H1 (cell line): Measurements from ENCODE around the gene NDC1. TPM values are rescaled to one million over a fixed set of nuclear protein-coding genes. Genes with fewer than 3 reads are reported as not detected.
"Not testable (repeated sequence)": the region's sequence is repeated elsewhere in the genome, so short reads cannot be mapped to it uniquely, and the experiment has no call there.

Experiments used
- CTCF ChIA-PET: fragments of 300-600 bp; sonication (Branson Sonifier 250); formaldehyde crosslinking; loops from one replicate; lab custom pipeline; 2021; ENCODE audit not compliant: partially characterized antibody; lab: Charles Lee
- POLR2A ChIA-PET: fragments of 300-600 bp; sonication (Branson Sonifier 250); formaldehyde crosslinking; loops from one replicate; lab custom pipeline; 2021; ENCODE audit warnings: inconsistent platforms; ENCODE audit not compliant: partially characterized antibody; lab: Charles Lee
- DNase-seq, 2 experiments: peaks; one replicate each; pipeline versions ENCODE4 v3.0.0 to v3.0.0-alpha.2; 2010 to 2022; ENCODE audit warnings: low spot score in 2 of 2, low read depth in 1 of 2, mixed read lengths in 1 of 2
- FAIRE-seq: peaks from 2 replicates; lab custom pipeline; 2011; peaks lifted over from hg19 to GRCh38; lab: Jason Lieb, UNC
- H2AFZ ChIP-seq: 2 replicates; pipeline ENCODE4 v1.8.1; 2012; ENCODE audit warnings: low read length, inconsistent platforms
- H2AK5ac ChIP-seq: 2 replicates; pipeline ENCODE4 v1.6.1; 2013; ENCODE audit warnings: low read depth, low read length
- H2BK120ac ChIP-seq: replicated peaks from 2 replicates; pipeline ENCODE3; 2013; ENCODE audit warnings: low read depth, low read length, inconsistent platforms
- H2BK12ac ChIP-seq: 2 replicates; pipeline ENCODE4 v1.6.1; 2013; ENCODE audit warnings: low read depth, low read length
- H2BK15ac ChIP-seq: 2 replicates; pipeline ENCODE4 v1.6.1; 2013; ENCODE audit warnings: low read length
- H2BK20ac ChIP-seq: 2 replicates; pipeline ENCODE4 v1.6.1; 2013; ENCODE audit warnings: low read length
- H2BK5ac ChIP-seq: 2 replicates; pipeline ENCODE4 v1.6.1; 2013; ENCODE audit warnings: low read depth, low read length
- H3K14ac ChIP-seq: 2 replicates; pipeline ENCODE4 v1.6.1; 2013; ENCODE audit warnings: inconsistent platforms; ENCODE audit not compliant: insufficient read length
- H3K18ac ChIP-seq: 2 replicates; pipeline ENCODE4 v1.6.1; 2013; ENCODE audit warnings: low read length; ENCODE audit errors: extremely low read depth
- H3K23ac ChIP-seq: 2 replicates; pipeline ENCODE4 v1.6.1; 2013; ENCODE audit warnings: inconsistent platforms; ENCODE audit not compliant: insufficient read length
- H3K23me2 ChIP-seq: 2 replicates; pipeline ENCODE4 v1.6.1; 2013; ENCODE audit warnings: low read depth, low read length
- H3K27ac ChIP-seq: 2 replicates; pipeline ENCODE4 v1.6.1; 2011; ENCODE audit warnings: low read depth, low read length, inconsistent platforms
- H3K27me3 ChIP-seq, 4 experiments: replicated peaks in 1 of 4; 1 replicate in 1 of 4; 2 replicates in 3 of 4; pipeline versions ENCODE4 v1.6.1 to v1.8.1; 2011 to 2013; ENCODE audit warnings: low read length in 3 of 4, mild to moderate bottlenecking in 3 of 4, inconsistent platforms in 2 of 4, mixed read lengths in 2 of 4, moderate library complexity in 1 of 4; ENCODE audit not compliant: control insufficient read depth in 3 of 4, insufficient read depth in 3 of 4; ENCODE audit errors: extremely low read depth in 1 of 4
- H3K36me3 ChIP-seq, 4 experiments: 2 replicates each; pipeline versions ENCODE4 v1.6.1 to v1.8.1; 2011 to 2013; ENCODE audit warnings: mild to moderate bottlenecking in 4 of 4, low read length in 3 of 4, moderate library complexity in 2 of 4, control low read depth in 1 of 4, inconsistent platforms in 1 of 4; ENCODE audit not compliant: insufficient read depth in 4 of 4, control insufficient read depth in 2 of 4
- H3K4ac ChIP-seq: replicated peaks from 2 replicates; pipeline ENCODE3; 2013; ENCODE audit warnings: low read length, low read depth, mixed read lengths, inconsistent platforms; ENCODE audit not compliant: insufficient read length
- H3K4me1 ChIP-seq, 4 experiments: replicated peaks in 1 of 4; 1 replicate in 1 of 4; 2 replicates in 3 of 4; pipeline versions ENCODE4 v1.6.1 to v1.8.1; 2011 to 2013; ENCODE audit warnings: low read length in 3 of 4, inconsistent platforms in 2 of 4, mixed read lengths in 1 of 4; ENCODE audit not compliant: insufficient read depth in 4 of 4, control insufficient read depth in 3 of 4
- H3K4me2 ChIP-seq, 2 experiments: 2 replicates each; pipeline versions ENCODE4 v1.6.1 to v1.8.1; 2011 to 2013; ENCODE audit warnings: low read depth in 2 of 2, low read length in 2 of 2, control low read depth in 1 of 2, inconsistent platforms in 1 of 2, mild to moderate bottlenecking in 1 of 2; ENCODE audit not compliant: insufficient read depth in 1 of 2
- H3K4me3 ChIP-seq, 4 experiments: fragments of 200-600, 300-600 bp in 1 of 4; sonication (generic), shearing (Covaris generic), sonication (Bioruptor Twin) in 1 of 4; 2 replicates each; pipeline versions ENCODE4 v1.5.1 to v1.8.1; 2011 to 2016; ENCODE audit warnings: low read length in 4 of 4, low read depth in 3 of 4, control low read depth in 2 of 4, inconsistent platforms in 2 of 4, mild to moderate bottlenecking in 2 of 4, mixed read lengths in 1 of 4, moderate library complexity in 1 of 4; ENCODE audit not compliant: insufficient read depth in 2 of 4; ENCODE audit errors: extremely low read depth in 1 of 4
- H3K56ac ChIP-seq: replicated peaks from 2 replicates; pipeline ENCODE3; 2013; ENCODE audit warnings: low read depth, mild to moderate bottlenecking, mixed read lengths, low read length, inconsistent platforms; ENCODE audit not compliant: insufficient read length
- H3K79me1 ChIP-seq: 2 replicates; pipeline ENCODE4 v1.6.1; 2013; ENCODE audit warnings: low read depth, low read length, control low read depth
- H3K79me2 ChIP-seq, 2 experiments: 2 replicates each; pipeline versions ENCODE4 v1.6.1 to v1.8.1; 2012 to 2013; ENCODE audit warnings: low read length in 2 of 2, mild to moderate bottlenecking in 2 of 2, inconsistent platforms in 1 of 2; ENCODE audit not compliant: insufficient read depth in 2 of 2, control insufficient read depth in 1 of 2
- H3K9ac ChIP-seq, 4 experiments: replicated peaks in 1 of 4; 1 replicate in 1 of 4; 2 replicates in 3 of 4; pipeline versions ENCODE4 v1.6.1 to v1.8.1; 2011 to 2013; ENCODE audit warnings: low read depth in 3 of 4, low read length in 3 of 4, control low read depth in 2 of 4, mild to moderate bottlenecking in 2 of 4, moderate library complexity in 2 of 4, inconsistent platforms in 1 of 4; ENCODE audit errors: extremely low read depth in 1 of 4
- H3K9me3 ChIP-seq, 2 experiments: 2 replicates each; pipeline versions ENCODE4 v1.6.1 to v1.8.1; 2012 to 2013; ENCODE audit warnings: mild to moderate bottlenecking in 2 of 2, moderate library complexity in 2 of 2, control low read depth in 1 of 2, inconsistent platforms in 1 of 2, low read depth in 1 of 2, low read length in 1 of 2, mixed read lengths in 1 of 2; ENCODE audit not compliant: insufficient read depth in 2 of 2
- H4K20me1 ChIP-seq, 2 experiments: replicated peaks in 1 of 2; 2 replicates each; pipeline versions ENCODE3 to v1.8.1; 2011 to 2013; ENCODE audit warnings: inconsistent platforms in 2 of 2, low read length in 2 of 2, mild to moderate bottlenecking in 1 of 2; ENCODE audit not compliant: insufficient read depth in 2 of 2, control insufficient read depth in 1 of 2
- H4K5ac ChIP-seq: 2 replicates; pipeline ENCODE4 v1.6.1; 2013; ENCODE audit warnings: low read length, low read depth, mixed read lengths, inconsistent platforms; ENCODE audit not compliant: insufficient read length
- H4K8ac ChIP-seq: 2 replicates; pipeline ENCODE4 v1.8.0; 2013; ENCODE audit warnings: mild to moderate bottlenecking, moderate library complexity, low read length, inconsistent platforms; ENCODE audit not compliant: insufficient read depth; ENCODE audit errors: extremely low read depth
- H4K91ac ChIP-seq: replicated peaks from 2 replicates; pipeline ENCODE3; 2013; ENCODE audit warnings: low read length, mixed read lengths, inconsistent platforms; ENCODE audit not compliant: insufficient read length
- CHD1 ChIP-seq: IDR thresholded peaks from 2 replicates; pipeline ENCODE4 v1.6.1; 2012; ENCODE audit warnings: low read depth, low read length, improper control_type of control experiment
- POU5F1 ChIP-seq: IDR thresholded peaks from 2 replicates; pipeline ENCODE4 v1.6.1; 2011; ENCODE audit warnings: low read depth, mild to moderate bottlenecking, low read length, moderate library complexity
- WGBS, 2 experiments: shearing (Covaris generic) in 1 of 2; methylation state at CpG; one replicate each; pipeline versions ENCODE4 v1.1.6 to v1.1.7; 2013 to 2015; ENCODE audit warnings: low lambda C conversion rate in 2 of 2, mixed read lengths in 2 of 2, inconsistent platforms in 1 of 2, low coverage in 1 of 2, missing lambda C conversion rate in 1 of 2; ENCODE audit not compliant: insufficient replicate concordance in 2 of 2, insufficient coverage in 1 of 2, insufficient read length in 1 of 2; ENCODE audit errors: extremely low coverage in 1 of 2, missing lambda C conversion rate in 1 of 2; 5-methylcytosine and 5-hydroxymethylcytosine counted together
- polyA plus RNA-seq, 7 experiments: library from polyadenylated mRNA; depleted of rRNA in 3 of 7; stranded (reverse) in 5 of 7; unstranded in 2 of 7; fragments of >200 nt in 5 of 7; fragments of 200-250 nt in 2 of 7; gene quantifications; 1 replicate in 5 of 7; 2 replicates in 1 of 7; 4 replicates in 1 of 7; pipeline versions ENCODE4 v1.2.1 to v1.2.3, GENCODE V29; 2011 to 2013; ENCODE audit warnings: missing spikeins in 2 of 7, mixed read lengths in 2 of 7
- total RNA-seq: library from RNA; stranded (reverse); fragmentation: NEBNext Ultra II Directional; extraction: Animal tissue kit (Norgen Biotek cat#: 25700); gene quantifications from 2 replicates; pipeline ENCODE4 v1.2.1, GENCODE V29; 2021

The NDC1 gene
- total and polyA plus RNA-seq, 2 of the 8 experiments (the other 6 are each of a cell fraction or from before 2014, with no cell fraction given) = 62.9 to 66.1 TPM

DNA sequence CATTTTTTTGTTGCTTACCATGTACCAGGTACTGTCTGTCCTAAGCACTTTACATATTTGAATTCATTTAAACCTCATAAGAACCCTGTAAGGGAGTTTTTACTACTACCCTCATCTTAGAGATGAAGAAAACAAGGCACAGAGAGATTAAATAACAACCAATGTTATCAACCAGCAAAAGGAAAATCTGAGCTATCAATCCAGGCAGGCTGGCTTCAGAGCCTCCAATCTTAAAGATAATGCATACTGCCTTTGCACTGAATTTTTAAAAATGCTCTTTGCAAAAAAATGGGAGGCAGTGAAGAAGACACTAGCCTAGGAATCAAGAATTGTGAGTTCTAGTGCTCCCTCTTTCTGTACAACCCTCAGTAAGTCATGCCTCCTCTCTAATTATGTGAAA, 18.7 kb downstream of the NDC1 start:
- H3K27me3 ChIP-seq = no peaks in the 10 kb centered on the region
- no peak overlapping the region for H3K18ac ChIP-seq
- H3K4me3 ChIP-seq = no peak overlapping the region
- no peaks in the 10 kb centered on the region for H3K9me3 ChIP-seq
- no peak for DNase-seq
- H3K27ac ChIP-seq = no peak overlapping the region
- no peak overlapping the region for H2BK5ac ChIP-seq
- no peaks in the 10 kb centered on the region for H3K4me1 ChIP-seq
- no peak for TF ChIP-seq CHD1
- TF ChIP-seq POU5F1 = no peak
- H3K79me2 ChIP-seq = peaks cover 0 to 6% of the 10 kb centered on the region in 2 experiments; a peak in 2 of 4 replicates
- no peaks in the 10 kb centered on the region for H3K23me2 ChIP-seq
- no peak overlapping the region for H4K8ac ChIP-seq
- H2BK12ac ChIP-seq = no peak overlapping the region
- H3K23ac ChIP-seq = no peak overlapping the region
- H3K79me1 ChIP-seq = peaks cover 2% of the 10 kb centered on the region; the same call in 1 of the 2 replicates
- no peak for FAIRE-seq
- H3K4me2 ChIP-seq = no peak overlapping the region
- no peak overlapping the region for H2AFZ ChIP-seq
- no peak overlapping the region for H3K14ac ChIP-seq
- H3K4ac ChIP-seq = no peak overlapping the region
- no peak overlapping the region for H4K5ac ChIP-seq
- no peak overlapping the region for H2AK5ac ChIP-seq
- peaks cover 2 to 32% (median 16%) of the 10 kb centered on the region in 4 experiments; a peak in 7 of 8 replicates for H3K36me3 ChIP-seq
- no peak overlapping the region for H2BK120ac ChIP-seq
- CTCF ChIA-PET = interaction anchor here (0.7 kb wide), 1 partner anchor 12 kb away, joined by 4 read pairs; no protein-coding TSS in a partner anchor
- no peak overlapping the region for H3K56ac ChIP-seq
- no peak overlapping the region for H4K91ac ChIP-seq
- H4K20me1 ChIP-seq = peaks cover 0 to 3% of the 10 kb centered on the region in 2 experiments
- POLR2A ChIA-PET = no interaction called here
- H2BK20ac ChIP-seq = no peak overlapping the region
- no peak overlapping the region for H2BK15ac ChIP-seq
- no peak overlapping the region for H3K9ac ChIP-seq

DNA sequence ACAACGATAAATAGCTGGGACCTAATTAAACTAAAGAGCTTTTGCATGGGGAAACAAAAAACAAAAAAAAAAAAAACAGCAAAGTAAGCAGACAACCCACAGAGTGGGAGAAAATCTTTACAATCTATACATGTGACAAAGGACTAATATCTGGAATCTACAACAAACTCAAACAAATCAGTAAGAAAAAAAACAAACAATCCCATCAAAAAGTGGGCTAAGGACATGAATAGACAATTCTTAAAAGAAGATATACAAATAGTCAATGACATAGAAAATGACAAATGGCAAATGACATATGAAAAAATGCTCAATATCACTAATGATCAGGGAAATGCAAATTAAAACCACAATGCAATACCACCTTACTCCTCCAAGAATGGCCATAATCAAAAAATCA, 21.5 kb downstream of the NDC1 start:
- POLR2A ChIA-PET = interaction anchor here (1.0 kb wide), 1 partner anchor 9 kb away, joined by 3 read pairs; no protein-coding TSS in a partner anchor
- H3K23ac ChIP-seq, H4K8ac ChIP-seq, H3K4me2 ChIP-seq, H3K4me3 ChIP-seq, H2AK5ac ChIP-seq, H4K5ac ChIP-seq, DNase-seq, H3K9me3 ChIP-seq, H2BK120ac ChIP-seq, H3K27ac ChIP-seq, H3K18ac ChIP-seq, FAIRE-seq, H2BK12ac ChIP-seq, H3K14ac ChIP-seq, H3K27me3 ChIP-seq, H3K9ac ChIP-seq, H4K91ac ChIP-seq, H3K23me2 ChIP-seq, H2AFZ ChIP-seq, CTCF ChIA-PET, H3K79me1 ChIP-seq, H2BK20ac ChIP-seq, H2BK15ac ChIP-seq, H4K20me1 ChIP-seq, H3K56ac ChIP-seq, H2BK5ac ChIP-seq, H3K4me1 ChIP-seq, H3K4ac ChIP-seq: not testable (repeated sequence)
- 94% methylated on average over 1 of the region's 1 CpG; no CpG with 5 or more reads in 1 of the 2 experiments for WGBS, 2 experiments
- peaks cover 0 to 16% of the 10 kb centered on the region in 2 experiments; a peak in 2 of 4 replicates for H3K79me2 ChIP-seq
- peaks cover 0 to 18% (median 8%) of the 10 kb centered on the region in 4 experiments; a peak in 4 of 8 replicates for H3K36me3 ChIP-seq
